ENCODE measurements around the gene CHCHD4. TPM values are rescaled to one million over a fixed set of nuclear protein-coding genes. Genes with fewer than 3 reads are reported as not detected.

Gene CHCHD4
- total and polyA plus RNA-seq, 2 of the 13 experiments (the other 11 are each of a cell fraction or from before 2014, with no cell fraction given): 15.8 to 24.1 TPM

DNA sequence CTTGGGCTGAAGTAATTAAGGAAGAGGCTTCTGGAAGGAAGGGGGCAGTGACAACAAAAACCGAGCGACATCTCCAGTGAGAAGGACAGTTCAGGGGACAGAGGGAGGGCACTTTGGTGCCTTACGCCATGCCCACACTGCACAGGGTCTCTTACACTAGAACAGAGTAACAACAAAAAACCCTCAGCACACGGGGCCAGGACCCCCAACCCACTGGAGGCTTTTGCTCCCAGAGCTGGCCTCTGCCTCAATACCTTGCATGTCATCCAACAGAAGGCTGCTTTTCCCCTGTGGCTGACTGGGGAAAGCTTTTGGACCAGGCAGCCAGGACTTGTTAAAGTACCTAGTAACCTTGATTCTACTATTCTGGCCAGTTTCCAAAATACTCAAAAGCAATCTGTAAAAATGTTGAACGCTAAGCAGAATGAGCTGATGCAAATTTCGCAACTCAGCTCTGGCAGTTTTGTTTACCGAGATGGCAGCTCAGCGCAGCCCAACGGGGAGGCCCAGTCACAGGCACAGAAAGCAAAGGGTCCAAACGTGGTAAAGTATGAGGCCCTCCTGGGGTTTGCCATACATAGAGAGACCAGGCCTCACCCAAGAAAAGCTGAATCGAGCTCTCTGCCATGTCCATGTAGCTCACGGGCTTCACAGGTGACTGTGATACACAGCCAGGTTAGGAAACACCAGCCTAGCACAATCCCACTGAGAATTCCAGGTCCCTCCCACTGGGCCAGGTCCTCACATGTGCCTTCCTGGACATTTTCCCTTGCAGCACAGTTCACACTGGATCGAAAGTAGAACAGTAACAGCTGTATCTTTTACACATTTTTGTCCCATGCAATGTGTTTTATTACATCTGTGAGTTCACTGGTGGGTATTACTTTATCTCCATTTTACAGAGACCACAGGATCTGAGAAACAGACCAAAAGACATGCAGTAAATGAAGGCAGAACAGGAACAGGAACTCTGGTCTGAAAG, 6.0 kb downstream of the CHCHD4 start (continued):
- TF ChIP-seq, protein P1, sequence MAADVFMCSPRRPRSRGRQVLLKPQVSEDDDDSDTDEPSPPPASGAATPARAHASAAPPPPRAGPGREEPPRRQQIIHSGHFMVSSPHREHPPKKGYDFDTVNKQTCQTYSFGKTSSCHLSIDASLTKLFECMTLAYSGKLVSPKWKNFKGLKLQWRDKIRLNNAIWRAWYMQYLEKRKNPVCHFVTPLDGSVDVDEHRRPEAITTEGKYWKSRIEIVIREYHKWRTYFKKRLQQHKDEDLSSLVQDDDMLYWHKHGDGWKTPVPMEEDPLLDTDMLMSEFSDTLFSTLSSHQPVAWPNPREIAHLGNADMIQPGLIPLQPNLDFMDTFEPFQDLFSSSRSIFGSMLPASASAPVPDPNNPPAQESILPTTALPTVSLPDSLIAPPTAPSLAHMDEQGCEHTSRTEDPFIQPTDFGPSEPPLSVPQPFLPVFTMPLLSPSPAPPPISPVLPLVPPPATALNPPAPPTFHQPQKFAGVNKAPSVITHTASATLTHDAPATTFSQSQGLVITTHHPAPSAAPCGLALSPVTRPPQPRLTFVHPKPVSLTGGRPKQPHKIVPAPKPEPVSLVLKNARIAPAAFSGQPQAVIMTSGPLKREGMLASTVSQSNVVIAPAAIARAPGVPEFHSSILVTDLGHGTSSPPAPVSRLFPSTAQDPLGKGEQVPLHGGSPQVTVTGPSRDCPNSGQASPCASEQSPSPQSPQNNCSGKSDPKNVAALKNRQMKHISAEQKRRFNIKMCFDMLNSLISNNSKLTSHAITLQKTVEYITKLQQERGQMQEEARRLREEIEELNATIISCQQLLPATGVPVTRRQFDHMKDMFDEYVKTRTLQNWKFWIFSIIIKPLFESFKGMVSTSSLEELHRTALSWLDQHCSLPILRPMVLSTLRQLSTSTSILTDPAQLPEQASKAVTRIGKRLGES (CRISPR knock-in tag; IDR thresholded peaks at IDR 0.05; ENCODE audit: borderline replicate concordance): no peak
- TF ChIP-seq SMARCE1 (IDR thresholded peaks at IDR 0.05; ENCODE audit: borderline replicate concordance): no peak
- no peak for TF ChIP-seq CHCHD3 (CRISPR knock-in tag; IDR thresholded peaks at IDR 0.05)
- no peak for TF ChIP-seq ZNF343 (CRISPR knock-in tag; IDR thresholded peaks at IDR 0.05)
- TF ChIP-seq ZNF160 (CRISPR knock-in tag; IDR thresholded peaks at IDR 0.05): no peak
- TF ChIP-seq HDAC1 (CRISPR knock-in tag; IDR thresholded peaks at IDR 0.05): peak; percentile 79
- TF ChIP-seq NCOR1 (IDR thresholded peaks at IDR 0.05; ENCODE audit: borderline replicate concordance, low read length): peak; percentile 60; the same call in 1 of the 2 replicates
- TF ChIP-seq, protein P2, sequence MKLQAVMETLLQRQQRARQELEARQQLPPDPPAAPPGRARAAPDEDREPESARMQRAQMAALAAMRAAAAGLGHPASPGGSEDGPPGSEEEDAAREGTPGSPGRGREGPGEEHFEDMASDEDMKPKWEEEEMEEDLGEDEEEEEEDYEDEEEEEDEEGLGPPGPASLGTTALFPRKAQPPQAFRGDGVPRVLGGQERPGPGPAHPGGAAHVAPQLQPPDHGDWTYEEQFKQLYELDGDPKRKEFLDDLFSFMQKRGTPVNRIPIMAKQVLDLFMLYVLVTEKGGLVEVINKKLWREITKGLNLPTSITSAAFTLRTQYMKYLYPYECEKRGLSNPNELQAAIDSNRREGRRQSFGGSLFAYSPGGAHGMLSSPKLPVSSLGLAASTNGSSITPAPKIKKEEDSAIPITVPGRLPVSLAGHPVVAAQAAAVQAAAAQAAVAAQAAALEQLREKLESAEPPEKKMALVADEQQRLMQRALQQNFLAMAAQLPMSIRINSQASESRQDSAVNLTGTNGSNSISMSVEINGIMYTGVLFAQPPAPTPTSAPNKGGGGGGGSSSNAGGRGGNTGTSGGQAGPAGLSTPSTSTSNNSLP (IDR thresholded peaks at IDR 0.05; ENCODE audit: low read depth, low read length): peak; percentile 24; the same call in 1 of the 2 replicates
- TF ChIP-seq, protein P3, sequence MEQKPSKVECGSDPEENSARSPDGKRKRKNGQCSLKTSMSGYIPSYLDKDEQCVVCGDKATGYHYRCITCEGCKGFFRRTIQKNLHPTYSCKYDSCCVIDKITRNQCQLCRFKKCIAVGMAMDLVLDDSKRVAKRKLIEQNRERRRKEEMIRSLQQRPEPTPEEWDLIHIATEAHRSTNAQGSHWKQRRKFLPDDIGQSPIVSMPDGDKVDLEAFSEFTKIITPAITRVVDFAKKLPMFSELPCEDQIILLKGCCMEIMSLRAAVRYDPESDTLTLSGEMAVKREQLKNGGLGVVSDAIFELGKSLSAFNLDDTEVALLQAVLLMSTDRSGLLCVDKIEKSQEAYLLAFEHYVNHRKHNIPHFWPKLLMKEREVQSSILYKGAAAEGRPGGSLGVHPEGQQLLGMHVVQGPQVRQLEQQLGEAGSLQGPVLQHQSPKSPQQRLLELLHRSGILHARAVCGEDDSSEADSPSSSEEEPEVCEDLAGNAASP (CRISPR knock-in tag; IDR thresholded peaks at IDR 0.05; ENCODE audit: borderline replicate concordance): no peak; the same call in 1 of the 2 replicates
- no peak for TF ChIP-seq IKZF4 (CRISPR knock-in tag; IDR thresholded peaks at IDR 0.05; ENCODE audit: borderline replicate concordance, low read depth, not compliant biosample characterization)
- TF ChIP-seq, protein P4, sequence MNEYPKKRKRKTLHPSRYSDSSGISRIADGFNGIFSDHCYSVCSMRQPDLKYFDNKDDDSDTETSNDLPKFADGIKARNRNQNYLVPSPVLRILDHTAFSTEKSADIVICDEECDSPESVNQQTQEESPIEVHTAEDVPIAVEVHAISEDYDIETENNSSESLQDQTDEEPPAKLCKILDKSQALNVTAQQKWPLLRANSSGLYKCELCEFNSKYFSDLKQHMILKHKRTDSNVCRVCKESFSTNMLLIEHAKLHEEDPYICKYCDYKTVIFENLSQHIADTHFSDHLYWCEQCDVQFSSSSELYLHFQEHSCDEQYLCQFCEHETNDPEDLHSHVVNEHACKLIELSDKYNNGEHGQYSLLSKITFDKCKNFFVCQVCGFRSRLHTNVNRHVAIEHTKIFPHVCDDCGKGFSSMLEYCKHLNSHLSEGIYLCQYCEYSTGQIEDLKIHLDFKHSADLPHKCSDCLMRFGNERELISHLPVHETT (CRISPR knock-in tag; conservative IDR thresholded peaks at IDR 0.05): no peak
- no peak for TF ChIP-seq MED13 (CRISPR knock-in tag; IDR thresholded peaks at IDR 0.05)
- peak; percentile 38; the same call in 1 of the 2 replicates for TF ChIP-seq MED1 (CRISPR knock-in tag; IDR thresholded peaks at IDR 0.05)
- TF ChIP-seq, protein P5, sequence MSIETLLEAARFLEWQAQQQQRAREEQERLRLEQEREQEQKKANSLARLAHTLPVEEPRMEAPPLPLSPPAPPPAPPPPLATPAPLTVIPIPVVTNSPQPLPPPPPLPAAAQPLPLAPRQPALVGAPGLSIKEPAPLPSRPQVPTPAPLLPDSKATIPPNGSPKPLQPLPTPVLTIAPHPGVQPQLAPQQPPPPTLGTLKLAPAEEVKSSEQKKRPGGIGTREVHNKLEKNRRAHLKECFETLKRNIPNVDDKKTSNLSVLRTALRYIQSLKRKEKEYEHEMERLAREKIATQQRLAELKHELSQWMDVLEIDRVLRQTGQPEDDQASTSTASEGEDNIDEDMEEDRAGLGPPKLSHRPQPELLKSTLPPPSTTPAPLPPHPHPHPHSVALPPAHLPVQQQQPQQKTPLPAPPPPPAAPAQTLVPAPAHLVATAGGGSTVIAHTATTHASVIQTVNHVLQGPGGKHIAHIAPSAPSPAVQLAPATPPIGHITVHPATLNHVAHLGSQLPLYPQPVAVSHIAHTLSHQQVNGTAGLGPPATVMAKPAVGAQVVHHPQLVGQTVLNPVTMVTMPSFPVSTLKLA (IDR thresholded peaks at IDR 0.05): no peak
- no peak for TF ChIP-seq ZNF766 (CRISPR knock-in tag; IDR thresholded peaks at IDR 0.05; ENCODE audit: borderline replicate concordance)
